AG04450 (cell line): ENCODE data around the gene ZNF519. TPM values are rescaled to one million over a fixed set of nuclear protein-coding genes. Genes with fewer than 3 reads are reported as not detected.
"Not testable (repeated sequence)": the region's sequence is repeated elsewhere in the genome, so short reads cannot be mapped to it uniquely, and the experiment has no call there.

Source experiments
- CTCF ChIA-PET: fragments of 300-600, 350-600 bp; formaldehyde crosslinking; extraction: SDS; loops from one replicate; lab custom pipeline; 2022; ENCODE audit warnings: antibody characterized with exemption, inconsistent platforms; lab: Charles Lee
- POLR2A ChIA-PET: fragments of 350-600 bp; formaldehyde crosslinking; extraction: SDS; loops from one replicate; lab custom pipeline; 2021; ENCODE audit warnings: antibody characterized with exemption, inconsistent platforms; lab: Yijun Ruan, JAX
- DNase-seq: peaks from one replicate; pipeline ENCODE4 v3.0.0-alpha.2; 2011; ENCODE audit warnings: low read depth, low spot score
- H3K27ac ChIP-seq: one replicate; pipeline ENCODE4 v1.5.1; 2012; ENCODE audit warnings: low read depth, low read length, control low read depth
- H3K27me3 ChIP-seq: one replicate; pipeline ENCODE4 v1.6.0; 2012; ENCODE audit warnings: low read length; ENCODE audit not compliant: control insufficient read depth, insufficient read depth
- H3K4me3 ChIP-seq: 2 replicates; pipeline ENCODE4 v1.5.1; 2011; ENCODE audit warnings: mild to moderate bottlenecking, low read depth, low read length, control low read depth
- H3K9me3 ChIP-seq: 2 replicates; pipeline ENCODE4 v1.5.1; 2012; ENCODE audit warnings: low read length; ENCODE audit not compliant: control insufficient read depth, insufficient read depth
- polyA plus RNA-seq: library from polyadenylated mRNA; depleted of rRNA; stranded (reverse); fragments of >200 nt; gene quantifications from 2 replicates; pipeline ENCODE4 v1.2.3, GENCODE V29; 2011
- TF ChIP-seq, protein P1 (sequence below): IDR thresholded peaks from 2 replicates; pipeline ENCODE4 v1.5.1; 2011; ENCODE audit warnings: low read depth, low read length, control low read depth, inconsistent platforms

ZNF519 gene
- polyA plus RNA-seq, 1 experiment: 2.7 TPM

- H3K9me3 ChIP-seq: peaks cover 63% of the 10 kb centered on the region; the same call in 1 of the 2 replicates
- H3K27me3 ChIP-seq, POLR2A ChIA-PET, H3K4me3 ChIP-seq, H3K27ac ChIP-seq, DNase-seq, CTCF ChIA-PET: not testable (repeated sequence)
Observed at GRCh38 chr18:14147935-14148865, 16.0 kb upstream of the ZNF519 start.

GRCh38 chr18:14146771-14147170 lies 14.5 kb upstream of the ZNF519 start:
- peaks cover 65% of the 10 kb centered on the region; the same call in 1 of the 2 replicates for H3K9me3 ChIP-seq
- POLR2A ChIA-PET, H3K27ac ChIP-seq, CTCF ChIA-PET, DNase-seq, H3K27me3 ChIP-seq, H3K4me3 ChIP-seq: not testable (repeated sequence)

GRCh38 chr18:14145581-14146338 lies 13.5 kb upstream of the ZNF519 start:
- H3K27me3 ChIP-seq, POLR2A ChIA-PET, H3K27ac ChIP-seq, H3K4me3 ChIP-seq, CTCF ChIA-PET, DNase-seq: not testable (repeated sequence)
- peaks cover 65% of the 10 kb centered on the region; the same call in 1 of the 2 replicates for H3K9me3 ChIP-seq

DNA sequence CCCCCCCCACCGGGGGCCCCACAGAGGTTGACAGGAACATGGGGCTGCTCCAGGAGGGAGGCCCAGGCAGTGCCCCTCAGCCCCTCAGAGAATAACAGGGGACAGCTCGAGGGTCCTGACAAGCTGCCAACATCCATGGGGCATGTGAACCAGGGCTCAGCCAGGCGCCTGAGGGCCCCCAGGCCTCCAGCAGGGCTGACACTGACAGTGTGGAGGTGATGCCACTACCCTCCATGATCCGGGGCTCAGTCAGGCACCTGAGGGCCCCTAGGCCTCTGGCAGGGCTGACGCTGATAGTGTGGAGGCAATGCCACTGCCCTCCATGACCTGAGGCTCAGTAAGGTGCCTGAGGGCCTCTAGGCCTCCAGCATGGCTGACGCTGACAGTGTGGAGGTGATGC lies 12.8 kb upstream of the ZNF519 start:
- H3K9me3 ChIP-seq: peaks cover 62% of the 10 kb centered on the region; the same call in 1 of the 2 replicates
- H3K4me3 ChIP-seq, H3K27ac ChIP-seq, CTCF ChIA-PET, POLR2A ChIA-PET, H3K27me3 ChIP-seq, DNase-seq: not testable (repeated sequence)

GRCh38 chr18:14144628-14144895 lies 12.3 kb upstream of the ZNF519 start:
- no peak overlapping the region for H3K4me3 ChIP-seq
- H3K27me3 ChIP-seq: no peaks in the 10 kb centered on the region
- ChIA-PET POLR2A (no interaction called here), CTCF (no interaction called here)
- no peak overlapping the region for H3K27ac ChIP-seq
- peaks cover 58% of the 10 kb centered on the region; the same call in 1 of the 2 replicates for H3K9me3 ChIP-seq
- TF ChIP-seq, protein P1, sequence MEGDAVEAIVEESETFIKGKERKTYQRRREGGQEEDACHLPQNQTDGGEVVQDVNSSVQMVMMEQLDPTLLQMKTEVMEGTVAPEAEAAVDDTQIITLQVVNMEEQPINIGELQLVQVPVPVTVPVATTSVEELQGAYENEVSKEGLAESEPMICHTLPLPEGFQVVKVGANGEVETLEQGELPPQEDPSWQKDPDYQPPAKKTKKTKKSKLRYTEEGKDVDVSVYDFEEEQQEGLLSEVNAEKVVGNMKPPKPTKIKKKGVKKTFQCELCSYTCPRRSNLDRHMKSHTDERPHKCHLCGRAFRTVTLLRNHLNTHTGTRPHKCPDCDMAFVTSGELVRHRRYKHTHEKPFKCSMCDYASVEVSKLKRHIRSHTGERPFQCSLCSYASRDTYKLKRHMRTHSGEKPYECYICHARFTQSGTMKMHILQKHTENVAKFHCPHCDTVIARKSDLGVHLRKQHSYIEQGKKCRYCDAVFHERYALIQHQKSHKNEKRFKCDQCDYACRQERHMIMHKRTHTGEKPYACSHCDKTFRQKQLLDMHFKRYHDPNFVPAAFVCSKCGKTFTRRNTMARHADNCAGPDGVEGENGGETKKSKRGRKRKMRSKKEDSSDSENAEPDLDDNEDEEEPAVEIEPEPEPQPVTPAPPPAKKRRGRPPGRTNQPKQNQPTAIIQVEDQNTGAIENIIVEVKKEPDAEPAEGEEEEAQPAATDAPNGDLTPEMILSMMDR: no peak
- DNase-seq: no peak

DNA sequence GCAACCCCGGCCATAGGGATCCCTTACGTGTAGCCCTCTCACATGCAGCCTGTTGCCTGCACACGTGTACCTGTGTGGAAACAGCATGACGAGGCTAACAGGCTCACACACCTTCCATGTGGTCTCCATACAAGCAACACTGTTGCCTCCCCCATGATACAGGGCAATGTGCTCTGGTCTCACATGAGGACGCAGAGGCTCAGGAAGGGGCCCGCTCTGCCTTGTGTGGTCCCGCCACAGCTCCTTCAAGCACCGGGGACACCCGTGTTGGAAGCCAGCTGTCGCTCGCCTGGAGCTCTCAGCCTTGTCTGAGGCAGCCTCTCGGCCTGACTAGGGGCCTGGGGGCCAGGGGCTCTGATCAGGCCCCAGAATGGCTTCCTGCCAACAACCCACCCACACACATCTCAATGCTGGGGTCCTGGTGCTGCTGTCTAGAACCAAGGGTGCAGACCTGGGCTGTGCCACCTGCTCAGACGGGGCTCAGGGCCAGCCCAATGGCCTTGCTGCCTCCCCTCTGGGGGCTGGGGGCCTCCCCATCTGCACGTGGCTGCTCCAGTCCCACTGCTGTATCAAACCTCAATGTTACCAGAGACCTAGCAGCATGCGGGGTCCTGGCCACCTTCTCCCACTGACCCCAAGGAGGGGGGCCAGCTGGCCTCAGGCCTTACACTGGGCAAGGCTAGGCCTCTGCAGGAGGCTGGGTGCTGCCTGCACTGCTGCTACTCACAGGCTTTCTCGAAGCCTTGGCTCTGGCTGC lies 11.8 kb upstream of the ZNF519 start:
- H3K27me3 ChIP-seq, DNase-seq, H3K27ac ChIP-seq, POLR2A ChIA-PET, CTCF ChIA-PET, H3K4me3 ChIP-seq: not testable (repeated sequence)
- H3K9me3 ChIP-seq: peaks cover 52% of the 10 kb centered on the region; the same call in 1 of the 2 replicates

DNA sequence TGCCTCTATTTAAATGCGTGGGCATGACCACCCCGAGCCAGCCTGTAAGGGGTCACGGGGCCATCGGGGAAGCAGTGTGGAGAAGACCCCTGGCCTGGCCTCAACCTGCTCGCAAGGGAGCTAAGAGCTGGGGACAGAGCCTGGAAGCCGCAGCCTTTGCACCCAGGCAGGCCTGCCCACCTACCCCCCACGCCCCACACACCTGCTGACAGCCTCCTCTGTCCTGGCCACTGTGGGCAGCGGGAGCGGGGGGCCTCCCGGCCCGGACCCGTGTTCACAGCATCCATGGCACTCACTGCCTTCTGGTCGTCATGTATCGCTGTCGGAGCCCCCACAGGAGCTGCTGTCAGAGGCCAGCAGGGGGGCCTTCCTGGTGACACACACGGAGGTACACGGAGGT lies 11.2 kb upstream of the ZNF519 start:
- H3K27ac ChIP-seq, CTCF ChIA-PET, POLR2A ChIA-PET, H3K27me3 ChIP-seq, H3K4me3 ChIP-seq, DNase-seq: not testable (repeated sequence)
- H3K9me3 ChIP-seq: peaks cover 47% of the 10 kb centered on the region; the same call in 1 of the 2 replicates

DNA sequence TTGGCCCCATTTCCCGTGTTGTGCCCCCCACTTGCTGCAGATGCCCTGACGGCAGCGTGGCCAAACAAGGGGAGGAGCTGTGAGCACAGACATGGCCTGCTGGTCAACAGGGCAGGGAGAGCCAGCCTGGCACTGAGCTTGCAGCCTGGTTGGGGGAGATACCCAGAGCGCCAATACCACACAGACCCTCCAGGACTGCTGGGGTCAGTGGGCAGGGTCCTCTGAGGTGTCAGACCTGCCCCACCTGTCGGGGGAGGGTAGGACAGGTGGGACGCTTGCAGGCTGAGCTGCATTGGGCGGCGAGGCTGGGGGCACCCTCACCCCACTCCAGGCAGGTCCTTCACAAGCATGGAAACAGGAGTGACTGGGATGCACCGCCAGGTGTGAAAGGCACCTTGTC lies 9.9 kb upstream of the ZNF519 start:
- H3K27ac ChIP-seq, CTCF ChIA-PET, H3K27me3 ChIP-seq, H3K4me3 ChIP-seq, DNase-seq, POLR2A ChIA-PET: not testable (repeated sequence)
- H3K9me3 ChIP-seq: peaks cover 39% of the 10 kb centered on the region; the same call in 1 of the 2 replicates

- H3K27ac ChIP-seq, POLR2A ChIA-PET, DNase-seq, H3K4me3 ChIP-seq, H3K27me3 ChIP-seq: not testable (repeated sequence)
- peaks cover 16% of the 10 kb centered on the region; the same call in 1 of the 2 replicates for H3K9me3 ChIP-seq
- CTCF ChIA-PET: interaction anchor here (1.0 kb wide), 1 partner anchor 53 kb away, joined by 3 read pairs; no protein-coding TSS in a partner anchor
Observed at GRCh38 chr18:14139583-14139982, 7.3 kb upstream of the ZNF519 start.

GRCh38 chr18:14137971-14138370 lies 5.7 kb upstream of the ZNF519 start:
- CTCF ChIA-PET, POLR2A ChIA-PET, DNase-seq, H3K9me3 ChIP-seq, H3K4me3 ChIP-seq, H3K27me3 ChIP-seq, H3K27ac ChIP-seq: not testable (repeated sequence)
